Activated T-helper 2 cell treated with anti-CD3 and anti-CD28 coated beads, Interferon-gamma antibody, Interleukin-2, Interleukin-4, amounts not matched to agents 10 μg/mL and 5 μg/mL and 100 μg/mL, durations not matched to agents 14 hours and 24 hours and 36 hours (primary cell): Measurements from ENCODE around the gene CEACAM7. TPM values are rescaled to one million over a fixed set of nuclear protein-coding genes. Genes with fewer than 3 reads are reported as not detected.

Experiments used
- DNase-seq: peaks from one replicate; pipeline ENCODE4 v3.0.0; 2021; ENCODE audit warnings: low spot score
- H3K27ac Mint-ChIP-seq: one replicate; pipeline ENCODE4 v1.8.0; 2021; ENCODE audit warnings: mixed read lengths
- H3K27me3 Mint-ChIP-seq: one replicate; pipeline ENCODE4 v1.8.0; 2021; ENCODE audit warnings: low read depth, mixed read lengths
- H3K36me3 Mint-ChIP-seq: one replicate; pipeline ENCODE4 v1.8.0; 2021; ENCODE audit warnings: low read depth, mixed read lengths
- H3K4me1 Mint-ChIP-seq: one replicate; pipeline ENCODE4 v1.8.0; 2021; ENCODE audit warnings: low read depth, mixed read lengths
- H3K4me3 Mint-ChIP-seq: one replicate; pipeline ENCODE4 v1.8.0; 2021; ENCODE audit warnings: low read depth, mild to moderate bottlenecking, moderate library complexity, mixed read lengths
- H3K9me3 Mint-ChIP-seq: one replicate; pipeline ENCODE4 v1.8.0; 2021; ENCODE audit warnings: mixed read lengths
- intact Hi-C: fragments of 100-400 bp; cut with micrococcal nuclease; formaldehyde crosslinking; loops from one replicate; pipeline ENCODE4 v1.15.1; 2023
- total RNA-seq: library from RNA; stranded (reverse); gene quantifications from 2 replicates; pipeline ENCODE4 v1.2.3, GENCODE V29; 2022

CEACAM7 gene
- total RNA-seq, 1 donor from 2014 or later: not detected

- Mint-ChIP-seq H3K4me1 (no peaks in the 10 kb centered on the region), H3K4me3 (no peak overlapping the region), H3K27ac (no peak overlapping the region), H3K36me3 (no peaks in the 10 kb centered on the region), H3K27me3 (peaks cover 1% of the 10 kb centered on the region), H3K9me3 (peaks cover 8% of the 10 kb centered on the region)
- intact Hi-C loops: no loop called here
- DNase-seq: no peak
Observed at GRCh38 chr19:41626278-41626677, 61.8 kb downstream of the CEACAM7 start.

DNA sequence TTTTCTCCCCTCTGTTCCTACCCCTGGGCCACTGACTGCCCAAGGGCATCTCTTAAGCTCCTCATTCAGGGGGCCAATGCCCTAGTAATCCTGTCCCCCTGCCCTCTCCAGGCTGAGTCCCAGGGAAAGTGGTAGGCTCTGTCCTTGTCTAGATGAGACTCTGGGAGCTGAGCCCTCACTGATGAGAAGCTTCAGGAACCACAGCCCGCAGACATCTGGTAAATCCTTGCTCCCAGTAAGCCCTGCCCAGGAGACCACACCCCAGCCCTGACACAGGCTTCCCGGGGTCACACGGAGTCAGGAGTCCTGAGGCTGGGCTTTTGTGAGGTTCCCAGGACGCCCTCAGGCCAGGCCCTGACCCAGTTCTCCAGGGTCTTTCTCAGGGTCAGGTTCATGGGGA, 63.1 kb downstream of the CEACAM7 start:
- Mint-ChIP-seq H3K4me1 (no peaks in the 10 kb centered on the region), H3K36me3 (no peaks in the 10 kb centered on the region), H3K4me3 (no peak overlapping the region), H3K27ac (no peak overlapping the region), H3K27me3 (no peaks in the 10 kb centered on the region), H3K9me3 (peaks cover under 1% of the 10 kb centered on the region)
- intact Hi-C loops: no loop called here
- peak; percentile 4 for DNase-seq

- Mint-ChIP-seq H3K27ac (no peak overlapping the region), H3K4me1 (no peaks in the 10 kb centered on the region), H3K4me3 (no peak overlapping the region), H3K36me3 (no peaks in the 10 kb centered on the region), H3K27me3 (no peaks in the 10 kb centered on the region), H3K9me3 (no peaks in the 10 kb centered on the region)
- intact Hi-C loops: no loop called here
- no peak for DNase-seq
Observed at GRCh38 chr19:41624515-41624914, 63.6 kb downstream of the CEACAM7 start.

- no peaks in the 10 kb centered on the region for H3K27me3 Mint-ChIP-seq
Observed at GRCh38 chr19:41623360-41623759, 64.7 kb downstream of the CEACAM7 start.

More at GRCh38 chr19:41623360-41623759, 64.7 kb downstream of the CEACAM7 start:
- no peak for DNase-seq
- Mint-ChIP-seq H3K36me3 (no peaks in the 10 kb centered on the region), H3K9me3 (no peaks in the 10 kb centered on the region), H3K4me1 (no peaks in the 10 kb centered on the region), H3K27ac (no peak overlapping the region), H3K4me3 (no peak overlapping the region)
- intact Hi-C loops: no loop called here

Other genes with a start within 250 kb of the CEACAM7 start
- gene DMAC2, start 248.4 kb downstream of the CEACAM7 start, total RNA-seq: 58.3 and 60.8 TPM in 2 replicates
- gene ERICH4, start 245.1 kb downstream of the CEACAM7 start, total RNA-seq: not detected in 2 replicates
- gene CEACAM21, start 112.1 kb downstream of the CEACAM7 start, total RNA-seq: 16.6 and 19.4 TPM in 2 replicates
- not detected in 2 replicates for gene CEACAM4, start 61.2 kb downstream of the CEACAM7 start, total RNA-seq
- not detected in 2 replicates for gene CEACAM5, start 20.4 kb upstream of the CEACAM7 start, total RNA-seq
- not detected in 2 replicates for gene CEACAM6, start 67.3 kb upstream of the CEACAM7 start, total RNA-seq
- not detected in 2 replicates for gene CEACAM3, start 108.3 kb upstream of the CEACAM7 start, total RNA-seq
- not detected in 2 replicates for gene LYPD4, start 156.4 kb upstream of the CEACAM7 start, total RNA-seq
- gene DMRTC2, start 156.8 kb upstream of the CEACAM7 start, total RNA-seq: not detected in 2 replicates
- gene RPS19, start 172.0 kb upstream of the CEACAM7 start, total RNA-seq: 2,928 and 2,943 TPM in 2 replicates
- 0.67 and 0.84 TPM in 2 replicates for gene CD79A, start 189.0 kb upstream of the CEACAM7 start, total RNA-seq
- 340 and 353 TPM in 2 replicates for gene ARHGEF1, start 194.9 kb upstream of the CEACAM7 start, total RNA-seq
- gene ERFL, start 240.2 kb upstream of the CEACAM7 start, total RNA-seq: 2.1 and 2.3 TPM in 2 replicates